ENCODE data around the gene CDH24. TPM values are rescaled to one million over a fixed set of nuclear protein-coding genes. Genes with fewer than 3 reads are reported as not detected.

CDH24 gene
- total RNA-seq, 1 experiment from 2014 or later, result 17.9 TPM

- peaks cover 9% of the 10 kb centered on the region for H3K9me3 Mint-ChIP-seq
- H3K36me3 Mint-ChIP-seq, result no peaks in the 10 kb centered on the region; the same call in 1 of the 2 replicates
- ATAC-seq (peak; percentile 21), DNase-seq (ENCODE audit: low spot score) (peak; percentile 84)
- H3K4me3 Mint-ChIP-seq, result peak within 1 kb of the TSS; percentile 80
- H3K4me1 Mint-ChIP-seq, result peaks cover 31% of the 10 kb centered on the region
- ChIA-PET POLR2A (no interaction called here), CTCF (interaction anchor here (1.5 to 4.0 kb wide), 4 partner anchors 15 to 59 kb away, joined by 5 to 36 read pairs (median 10); no protein-coding TSS in a partner anchor)
- TF ChIP-seq SP1 (CRISPR knock-in tag; conservative IDR thresholded peaks at IDR 0.05) (0 out of 2 replicates have a peak, but pooled peaks have one; percentile 58), NFATC4 (CRISPR knock-in tag; IDR thresholded peaks at IDR 0.05) (no peak), NFYB (CRISPR knock-in tag; conservative IDR thresholded peaks at IDR 0.05; ENCODE audit: low read depth) (0 out of 2 replicates have a peak, but pooled peaks have one; percentile 14), GABPB1 (CRISPR knock-in tag; IDR thresholded peaks at IDR 0.05) (0 out of 2 replicates have a peak, but pooled peaks have one; percentile 25), FOXP4 (CRISPR knock-in tag; IDR thresholded peaks at IDR 0.05) (no peak)
- H3K27ac Mint-ChIP-seq, result peak within 1 kb of the TSS; percentile 98
- H3K27me3 Mint-ChIP-seq (ENCODE audit: low read depth), result no peaks in the 10 kb centered on the region
Measured at GRCh38 chr14:23009939-23010726, 47.2 kb downstream of the CDH24 start, which contains the start of gene C14orf93. Gene C14orf93 (minus strand): TSS chr14:23010143. CDS start chr14:22999023, 11,120 bp downstream.

GRCh38 chr14:23009483-23009938 lies 47.8 kb downstream of the CDH24 start:
- H3K27me3 Mint-ChIP-seq (ENCODE audit: low read depth), result no peaks in the 10 kb centered on the region
- peak overlapping the region; percentile 98 for H3K27ac Mint-ChIP-seq
- H3K4me1 Mint-ChIP-seq, result peaks cover 31% of the 10 kb centered on the region
- ChIA-PET CTCF (interaction anchor here (3.9 kb wide), 1 partner anchor 23 kb away, joined by 64 read pairs; no protein-coding TSS in a partner anchor), POLR2A (no interaction called here)
- no peak for ATAC-seq
- H3K4me3 Mint-ChIP-seq, result peak overlapping the region; percentile 80
- DNase-seq (ENCODE audit: low spot score), result no peak
- peaks cover 9% of the 10 kb centered on the region for H3K9me3 Mint-ChIP-seq
- H3K36me3 Mint-ChIP-seq, result no peaks in the 10 kb centered on the region; the same call in 1 of the 2 replicates
- no peak for TF ChIP-seq ESRRA (CRISPR knock-in tag; IDR thresholded peaks at IDR 0.05; ENCODE audit: borderline replicate concordance)
- no peak for TF ChIP-seq CDX4 (CRISPR knock-in tag; IDR thresholded peaks at IDR 0.05; ENCODE audit: borderline replicate concordance)
- TF ChIP-seq ZNF425 (CRISPR knock-in tag; conservative IDR thresholded peaks at IDR 0.05), result no peak
- no peak for TF ChIP-seq E2F5 (CRISPR knock-in tag; IDR thresholded peaks at IDR 0.05)
- no peak for TF ChIP-seq E2F4 (CRISPR knock-in tag; IDR thresholded peaks at IDR 0.05; ENCODE audit: borderline replicate concordance, low read depth)
- no peak for TF ChIP-seq FOXK1 (CRISPR knock-in tag; IDR thresholded peaks at IDR 0.05)
- TF ChIP-seq SP1 (CRISPR knock-in tag; conservative IDR thresholded peaks at IDR 0.05), result no peak; the same call in 1 of the 2 replicates
- no peak for TF ChIP-seq PREB (CRISPR knock-in tag; IDR thresholded peaks at IDR 0.05; ENCODE audit: borderline replicate concordance)
- TF ChIP-seq OVOL2 (CRISPR knock-in tag; IDR thresholded peaks at IDR 0.05; ENCODE audit: borderline replicate concordance), result no peak
- no peak for TF ChIP-seq PRDM15 (CRISPR knock-in tag; IDR thresholded peaks at IDR 0.05)
- no peak for TF ChIP-seq ZNF281 (CRISPR knock-in tag; IDR thresholded peaks at IDR 0.05)
- no peak for TF ChIP-seq ZBTB21 (CRISPR knock-in tag; IDR thresholded peaks at IDR 0.05; ENCODE audit: borderline replicate concordance)

Measured in WTC11 (cell line).